ENCODE measurements around the gene IGFN1.

Gene IGFN1

DNA sequence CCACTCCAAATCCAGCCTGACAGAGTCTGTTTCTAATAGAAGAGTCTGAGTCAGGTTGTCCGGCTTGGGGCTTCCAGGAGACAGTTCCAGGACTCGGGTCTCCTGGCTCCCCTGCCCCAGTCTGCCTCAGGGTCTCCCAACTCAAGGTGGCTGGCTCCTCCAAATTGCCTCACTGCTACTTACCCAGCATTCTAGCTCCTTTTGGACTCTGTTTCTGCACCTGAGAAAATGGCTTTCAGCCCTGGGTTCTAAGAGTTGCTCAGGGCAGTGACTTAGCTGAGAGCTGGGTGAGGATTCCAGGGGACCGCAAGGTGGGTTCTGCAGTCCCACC lies 5.5 kb upstream of the IGFN1 start:
- DNase-seq (ENCODE audit: low read depth in 2 of 2), result no peak

DNA sequence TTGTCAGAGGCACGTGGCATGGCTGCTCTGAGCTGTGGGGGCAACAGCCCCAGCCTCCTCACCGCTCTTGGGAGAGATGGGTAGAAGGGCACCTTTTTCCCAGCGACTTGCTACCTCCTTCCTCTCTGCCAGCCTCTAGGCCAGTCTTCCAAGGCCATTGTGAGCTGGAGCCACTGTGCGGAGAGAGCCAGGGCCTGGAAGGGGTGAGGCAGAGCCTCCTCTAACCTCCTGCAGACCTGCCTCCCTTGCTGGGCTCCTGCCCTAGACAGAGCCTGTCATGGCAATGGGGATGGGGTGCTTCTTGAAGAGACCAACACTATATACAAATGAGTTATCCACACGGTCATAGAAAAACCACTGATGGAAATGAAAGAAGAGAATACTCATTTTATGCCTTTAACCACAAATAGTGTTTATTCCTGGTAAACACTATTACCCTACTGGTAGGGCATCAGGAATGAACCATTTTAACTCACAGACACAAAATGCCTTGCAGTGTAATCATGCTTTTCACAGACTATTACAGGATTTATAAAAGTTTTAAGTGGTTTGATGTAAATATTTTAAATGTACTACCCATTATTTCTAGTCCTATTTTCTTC lies 5.0 kb upstream of the IGFN1 start:
- DNase-seq (ENCODE audit: low read depth in 2 of 2), result no peak

DNA sequence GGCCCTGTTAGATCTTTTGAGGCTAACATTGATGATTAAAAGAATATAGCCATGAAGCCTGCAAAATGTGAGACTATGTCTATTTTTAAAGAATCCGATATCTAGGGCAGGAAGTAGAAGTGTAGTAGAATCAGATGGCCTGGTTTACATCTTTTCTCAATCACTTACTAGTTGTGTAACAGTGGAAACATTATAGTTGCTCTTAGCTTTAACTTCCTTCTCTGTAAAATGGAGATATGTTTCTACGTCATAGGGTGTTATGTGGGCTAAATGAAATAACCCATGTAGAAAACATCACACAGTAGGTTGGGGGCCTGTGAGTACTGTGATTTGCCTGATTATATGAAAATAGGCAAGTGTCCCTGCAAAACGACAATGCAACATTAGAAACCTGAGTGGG lies 4.4 kb upstream of the IGFN1 start:
- no peak for DNase-seq (ENCODE audit: low read depth in 2 of 2)

DNA sequence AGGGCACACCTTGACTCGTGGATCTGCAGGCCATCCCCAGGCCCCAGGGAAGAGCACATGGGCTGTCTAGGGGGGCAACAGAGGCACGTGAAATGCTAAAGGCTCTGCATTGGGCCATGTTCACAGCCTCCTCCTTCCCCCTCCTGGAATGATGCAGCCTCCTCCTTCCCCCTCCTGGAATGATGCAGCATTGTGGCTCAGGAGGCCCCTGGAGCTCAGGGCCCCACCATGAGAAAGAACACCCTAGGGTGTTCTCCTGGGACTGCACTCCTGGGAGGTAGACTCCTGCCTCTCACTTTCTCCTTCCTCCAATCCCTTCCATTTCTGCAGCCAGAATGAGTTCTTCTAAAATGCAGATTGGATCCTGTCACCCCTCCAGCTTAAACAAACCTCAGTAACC lies 1.5 kb upstream of the IGFN1 start:
- DNase-seq (ENCODE audit: low read depth in 2 of 2), result no peak

DNA sequence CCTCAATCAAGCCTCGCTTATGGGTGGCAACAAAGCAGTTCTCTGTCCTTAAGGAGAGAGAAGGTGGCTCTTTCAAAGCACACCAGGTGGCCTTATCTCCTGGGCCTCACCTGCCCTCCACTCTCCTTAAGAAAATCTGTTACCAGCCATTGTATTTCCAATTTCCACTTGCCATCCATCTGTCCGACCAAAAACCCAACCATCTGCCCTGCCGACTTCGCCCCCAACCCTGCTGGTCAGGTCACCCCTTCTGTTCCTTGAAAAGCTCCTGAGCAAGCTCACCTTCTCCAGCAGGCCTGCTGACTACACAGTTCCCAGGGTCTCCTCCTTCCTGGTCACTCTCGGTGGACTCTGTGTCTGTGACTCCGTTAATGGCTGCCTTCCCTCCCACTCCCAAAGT lies 619 bp upstream of the IGFN1 start:
- DNase-seq (ENCODE audit: low read depth in 2 of 2), result no peak

DNA sequence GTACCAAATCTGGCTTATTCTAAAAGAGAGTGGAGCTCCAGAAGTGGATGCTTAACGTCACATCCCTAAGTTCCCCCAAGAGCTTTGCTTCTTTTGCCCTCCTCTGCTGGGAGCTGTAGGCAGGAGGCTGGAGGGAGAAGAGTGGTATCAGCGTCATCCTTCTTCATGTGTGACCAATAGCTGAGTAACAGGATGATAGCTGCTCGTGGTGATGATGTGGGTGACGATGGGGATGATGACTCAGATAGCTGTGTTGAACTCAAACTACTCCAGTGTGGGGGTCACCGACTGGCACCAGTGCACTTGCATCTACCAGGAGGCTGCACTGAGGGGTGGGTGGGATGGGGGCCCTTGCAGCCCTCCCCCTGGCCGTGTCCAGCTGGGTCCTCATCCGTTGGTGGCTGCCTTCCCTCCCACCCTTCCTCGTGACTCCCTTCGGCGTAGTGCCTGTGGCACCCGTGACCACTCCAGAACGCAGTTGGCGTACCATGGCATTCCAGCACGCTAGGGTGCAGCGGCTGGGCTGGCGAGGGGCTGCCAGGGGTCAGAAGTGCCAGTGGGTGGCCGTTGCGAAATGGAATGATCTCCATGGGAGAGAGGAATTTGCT lies 1.1 kb downstream of the IGFN1 start:
- no peak for DNase-seq (ENCODE audit: low read depth in 2 of 2)

DNA sequence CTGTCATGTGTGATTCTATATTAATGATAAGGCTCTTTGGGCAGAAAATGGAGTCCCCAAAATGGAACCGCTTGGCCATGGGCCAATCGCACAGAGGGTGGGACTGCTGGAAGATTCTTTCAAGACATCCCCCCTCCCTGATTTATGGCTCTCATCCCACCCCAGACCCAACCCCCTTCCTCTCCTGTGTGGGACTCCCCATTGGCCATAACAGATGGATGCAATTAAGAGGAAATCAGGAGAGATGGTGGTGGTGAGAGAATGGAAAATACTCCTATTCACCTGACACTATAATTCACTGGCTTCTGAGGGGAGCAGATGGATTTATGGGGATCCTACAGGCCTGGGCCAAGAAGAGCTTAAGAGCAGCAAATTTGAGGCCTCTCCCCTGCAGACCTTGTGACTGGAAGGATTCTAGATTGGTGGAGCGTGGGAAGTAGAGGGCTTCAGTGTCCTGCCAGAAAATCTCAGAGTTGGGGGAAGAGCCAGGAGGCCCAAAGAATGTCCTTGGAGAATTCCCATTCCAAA lies 1.7 kb downstream of the IGFN1 start:
- DNase-seq (ENCODE audit: low read depth in 2 of 2), result no peak

DNA sequence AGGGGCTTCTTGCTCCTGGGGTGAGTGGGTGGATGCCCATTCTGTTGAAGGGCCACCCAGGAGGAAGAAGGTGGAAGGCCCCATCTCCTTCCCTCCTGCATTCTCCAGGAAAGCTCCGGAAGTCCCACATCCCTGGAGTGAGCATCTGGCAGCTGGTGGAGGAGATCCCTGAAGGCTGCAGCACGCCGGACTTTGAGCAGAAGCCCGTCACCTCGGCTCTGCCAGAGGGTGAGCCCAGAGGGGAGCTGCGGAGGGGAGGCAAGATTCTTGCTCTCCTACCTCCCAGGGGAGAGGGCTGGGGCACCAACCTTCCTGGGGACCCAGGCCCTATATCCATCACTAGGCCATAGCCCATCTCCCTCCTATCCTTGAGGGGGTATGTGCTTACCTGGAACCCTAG lies 3.4 kb downstream of the IGFN1 start:
- DNase-seq (ENCODE audit: low read depth in 2 of 2), result no peak

DNA sequence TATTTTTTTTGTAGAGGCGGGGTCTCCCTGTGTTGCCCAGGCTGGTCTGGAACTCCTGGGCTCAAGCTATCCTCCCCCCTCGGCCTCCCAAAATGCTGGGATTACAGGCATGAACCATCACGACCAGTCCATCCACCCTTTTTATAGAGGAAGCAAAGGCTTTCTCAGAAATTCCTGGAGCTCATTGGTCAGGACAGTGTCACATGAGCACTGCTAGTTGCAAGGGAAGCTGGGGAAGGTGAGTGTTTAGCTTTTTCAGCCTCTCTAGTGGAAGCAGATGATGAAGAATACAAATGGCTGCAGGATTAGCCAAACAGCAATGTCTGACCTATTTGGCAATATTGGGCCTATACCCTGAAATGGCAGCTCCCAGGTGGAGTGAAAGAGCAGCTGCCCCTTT lies 8.0 kb downstream of the IGFN1 start:
- no peak for DNase-seq (ENCODE audit: low read depth in 2 of 2)

DNA sequence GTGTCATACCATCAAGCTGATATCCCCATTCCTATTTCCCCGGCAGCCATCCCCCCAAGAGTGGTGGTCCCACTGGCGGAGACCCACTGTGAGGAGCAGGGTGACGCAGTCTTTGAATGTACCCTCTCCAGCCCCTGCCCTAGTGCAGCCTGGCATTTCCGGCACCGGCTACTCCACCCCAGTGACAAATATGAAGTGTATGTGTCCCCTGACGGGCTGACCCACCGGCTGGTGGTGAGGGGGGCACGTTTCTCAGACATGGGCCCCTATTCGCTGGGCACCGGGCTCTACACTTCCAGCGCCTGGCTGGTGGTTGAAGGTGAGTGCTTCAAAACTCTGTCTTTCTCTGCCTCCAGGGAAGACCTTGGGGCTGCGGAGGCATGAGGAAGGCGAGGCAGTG lies 14.4 kb downstream of the IGFN1 start:
- DNase-seq (ENCODE audit: low read depth in 2 of 2), result no peak

DNA sequence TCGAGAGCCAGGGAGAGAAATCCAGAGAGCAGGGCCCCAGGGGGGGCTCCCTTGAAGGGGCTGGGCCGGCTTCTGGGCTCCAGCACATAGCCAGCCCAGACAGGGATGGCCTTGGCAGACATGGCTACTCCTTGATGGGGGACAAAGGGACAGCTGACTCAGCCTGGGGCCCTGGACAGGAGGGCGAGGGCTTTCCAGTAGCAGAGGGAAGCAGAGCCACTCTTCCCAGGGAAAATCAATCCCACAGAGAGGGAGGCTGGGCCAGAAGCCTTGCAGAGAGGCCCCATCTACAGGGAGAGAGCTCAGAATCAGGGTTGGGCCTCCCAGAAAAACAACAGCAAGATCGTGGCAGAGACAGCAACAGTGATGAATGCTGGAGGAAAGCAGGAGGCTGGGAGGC lies 15.6 kb downstream of the IGFN1 start:
- no peak for DNase-seq (ENCODE audit: low read depth in 2 of 2)

DNA sequence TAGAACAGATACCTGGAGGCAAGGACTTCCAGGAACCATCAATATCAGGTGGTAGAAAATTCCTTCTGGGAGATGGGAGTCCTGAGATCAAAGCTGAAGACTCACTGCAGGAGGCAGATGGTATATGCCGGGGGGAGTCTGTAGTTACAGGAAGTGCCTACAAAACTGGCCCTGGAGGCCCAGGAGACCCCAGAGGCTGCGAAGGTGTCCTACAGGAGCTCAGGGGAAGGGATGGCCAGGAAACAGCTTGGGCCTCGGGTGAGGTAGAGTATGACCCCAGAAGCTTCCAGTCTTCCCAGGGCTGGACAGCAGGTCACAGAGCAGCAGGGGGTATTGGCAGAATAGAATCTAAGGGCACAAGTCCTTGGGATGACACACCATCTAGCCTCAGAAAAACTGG lies 16.4 kb downstream of the IGFN1 start:
- no peak for DNase-seq (ENCODE audit: low read depth in 2 of 2)

DNA sequence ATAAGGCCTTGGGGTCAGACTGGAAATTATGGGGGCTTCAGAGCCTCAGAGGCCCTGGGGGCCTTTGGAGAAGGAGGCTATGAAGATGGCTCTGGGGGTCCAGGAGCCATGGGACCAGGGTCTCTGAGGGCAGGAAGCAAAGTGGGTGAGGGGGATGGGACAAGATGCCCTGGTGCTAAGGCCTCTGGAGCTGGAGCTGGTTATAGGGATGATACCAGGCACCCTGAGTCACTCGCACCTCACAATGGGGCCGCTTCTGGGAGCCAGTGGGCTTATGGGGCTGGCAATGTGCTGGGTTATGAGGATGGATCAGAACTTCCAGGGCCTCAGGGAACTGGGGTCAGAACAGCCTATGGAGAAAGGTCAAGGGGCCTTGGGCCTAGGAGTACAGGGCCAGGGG lies 17.6 kb downstream of the IGFN1 start:
- DNase-seq (ENCODE audit: low read depth in 2 of 2), result no peak

DNA sequence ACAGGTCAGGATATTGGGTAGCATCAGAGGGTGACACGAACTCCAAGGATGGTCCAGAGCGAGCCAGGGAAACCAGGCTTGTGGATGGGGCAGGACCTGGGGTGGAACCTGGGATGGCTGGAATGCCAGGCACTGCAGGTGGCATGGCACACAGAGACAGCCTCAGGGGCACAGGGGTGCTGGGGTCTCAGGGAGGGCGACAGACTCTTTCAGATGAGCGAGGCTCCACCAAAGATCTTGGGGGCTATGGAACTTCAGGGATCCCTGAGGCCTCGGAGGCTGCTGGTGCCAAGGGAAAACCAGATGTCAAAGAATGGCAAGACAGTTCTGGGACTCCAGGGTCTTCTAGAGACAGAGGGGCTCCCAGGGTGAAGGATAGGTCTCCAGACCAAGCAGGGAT lies 21.4 kb downstream of the IGFN1 start:
- DNase-seq (ENCODE audit: low read depth in 2 of 2), result no peak

DNA sequence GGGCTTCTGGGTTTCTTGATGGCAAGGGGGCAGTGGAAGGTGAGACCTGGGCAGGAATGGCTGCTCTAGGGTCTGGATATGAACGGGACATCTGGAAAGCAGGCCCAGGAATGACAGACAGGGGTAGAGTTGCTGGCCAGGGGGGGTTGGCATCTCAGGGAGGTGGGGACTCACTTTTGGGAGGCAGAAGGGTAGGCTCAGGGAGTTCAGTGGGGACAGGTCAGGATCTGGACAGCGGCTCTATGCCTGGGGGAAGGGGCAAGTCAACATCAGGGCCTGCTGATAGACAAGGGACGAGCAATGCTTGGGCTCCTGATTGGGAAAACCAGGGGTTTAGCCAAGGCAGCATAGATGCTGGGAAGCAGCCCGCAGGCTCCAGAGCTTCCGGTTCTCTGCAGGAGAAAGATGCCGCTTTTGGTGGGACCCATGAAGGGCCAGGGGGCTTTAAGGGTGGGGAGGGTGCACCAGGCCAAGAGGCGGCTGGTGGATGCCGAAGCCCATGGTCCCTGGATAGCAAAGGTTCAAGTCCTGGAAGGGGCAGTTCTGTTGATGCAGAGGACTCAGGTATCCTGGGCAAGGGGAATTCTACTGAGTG lies 21.9 kb downstream of the IGFN1 start:
- DNase-seq (ENCODE audit: low read depth in 2 of 2), result no peak

DNA sequence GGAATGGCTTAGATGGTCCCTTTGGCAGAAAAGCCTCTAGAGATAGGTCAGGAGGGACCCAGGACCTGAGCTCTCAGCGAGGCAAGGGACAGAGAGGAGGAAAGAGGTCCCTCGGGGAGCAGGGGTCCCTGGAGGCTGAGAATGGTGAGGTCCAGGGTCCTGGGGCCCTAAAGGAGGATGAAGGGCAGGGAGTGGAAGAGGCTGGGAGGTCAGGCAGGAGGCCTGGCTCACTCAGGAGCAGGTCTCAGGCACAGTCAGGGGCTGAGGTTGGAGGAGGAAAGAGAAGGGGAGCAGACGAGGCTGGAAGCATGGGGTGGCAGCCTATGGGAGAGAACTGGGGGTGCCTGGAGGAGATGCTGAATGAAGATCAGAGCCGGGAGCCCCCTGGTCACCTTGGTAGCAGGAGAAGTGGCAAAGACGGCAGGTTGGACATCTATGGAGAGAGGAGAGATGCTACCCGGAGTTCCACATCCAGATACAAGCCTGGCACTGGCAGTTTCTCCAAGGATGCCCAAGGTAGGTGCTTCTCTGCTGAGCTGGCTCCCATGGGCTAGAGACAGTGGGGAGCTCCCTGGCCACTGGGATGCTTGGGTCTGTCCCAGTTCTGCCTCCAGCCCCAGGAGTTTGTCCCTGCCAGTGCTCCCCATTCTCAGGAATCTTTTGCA lies 22.6 kb downstream of the IGFN1 start:
- DNase-seq (ENCODE audit: low read depth in 2 of 2), result no peak

DNA sequence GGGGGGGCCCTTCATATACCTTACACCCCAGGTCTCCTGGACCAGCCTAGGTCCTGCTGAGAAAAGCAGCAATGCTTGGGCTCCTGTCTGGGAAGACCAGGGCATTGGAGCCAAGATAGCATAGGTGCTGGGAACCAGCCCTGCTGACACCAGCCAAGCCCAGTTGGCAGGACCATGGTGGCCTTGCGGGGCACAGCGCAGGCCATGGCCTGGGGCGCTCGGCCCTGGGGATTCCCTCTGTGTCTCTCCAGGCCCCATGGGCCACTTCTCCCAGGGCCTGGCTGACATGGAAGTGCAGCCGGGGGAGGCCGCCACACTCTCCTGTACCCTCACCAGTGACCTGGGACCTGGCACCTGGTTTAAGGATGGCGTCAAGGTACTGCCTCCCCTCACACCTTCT lies 23.3 kb downstream of the IGFN1 start:
- DNase-seq (ENCODE audit: low read depth in 2 of 2), result no peak

DNA sequence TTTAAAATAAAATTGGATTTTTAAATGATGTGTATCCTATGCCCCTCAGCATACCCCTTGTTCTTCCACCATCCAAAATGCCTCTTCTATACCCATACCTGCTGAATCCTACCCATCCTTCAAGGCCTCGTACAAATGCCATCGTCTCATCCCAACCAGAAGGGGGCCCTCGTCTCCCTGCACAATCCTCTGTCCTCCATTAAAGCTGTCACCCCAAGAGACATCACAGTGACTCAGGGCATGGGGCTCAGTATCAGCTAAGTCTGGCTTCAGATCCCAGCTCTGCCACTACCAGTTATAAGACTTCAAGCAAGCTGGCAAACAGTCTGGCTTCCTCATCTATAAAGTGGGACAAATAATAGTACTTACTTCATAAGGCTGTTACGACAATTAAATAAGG lies 23.8 kb downstream of the IGFN1 start:
- no peak for DNase-seq (ENCODE audit: low read depth in 2 of 2)

DNA sequence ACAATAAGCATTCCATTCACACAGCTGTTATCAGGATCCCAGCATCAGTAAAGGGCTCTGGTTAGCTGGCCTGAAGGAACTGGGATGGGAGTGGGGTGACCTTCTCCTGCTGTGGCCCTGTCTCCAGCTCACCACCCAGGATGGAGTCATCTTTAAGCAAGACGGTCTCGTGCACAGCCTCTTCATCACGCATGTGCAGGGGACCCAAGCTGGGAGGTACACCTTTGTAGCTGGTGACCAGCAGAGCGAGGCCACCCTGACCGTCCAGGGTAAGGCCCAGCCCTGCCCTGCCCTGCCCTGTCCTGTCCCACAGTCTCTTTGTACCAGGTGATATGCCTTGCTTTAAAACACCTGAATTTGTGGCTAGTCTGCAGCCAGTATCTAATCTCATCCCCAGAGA lies 24.3 kb downstream of the IGFN1 start:
- no peak for DNase-seq (ENCODE audit: low read depth in 2 of 2)

DNA sequence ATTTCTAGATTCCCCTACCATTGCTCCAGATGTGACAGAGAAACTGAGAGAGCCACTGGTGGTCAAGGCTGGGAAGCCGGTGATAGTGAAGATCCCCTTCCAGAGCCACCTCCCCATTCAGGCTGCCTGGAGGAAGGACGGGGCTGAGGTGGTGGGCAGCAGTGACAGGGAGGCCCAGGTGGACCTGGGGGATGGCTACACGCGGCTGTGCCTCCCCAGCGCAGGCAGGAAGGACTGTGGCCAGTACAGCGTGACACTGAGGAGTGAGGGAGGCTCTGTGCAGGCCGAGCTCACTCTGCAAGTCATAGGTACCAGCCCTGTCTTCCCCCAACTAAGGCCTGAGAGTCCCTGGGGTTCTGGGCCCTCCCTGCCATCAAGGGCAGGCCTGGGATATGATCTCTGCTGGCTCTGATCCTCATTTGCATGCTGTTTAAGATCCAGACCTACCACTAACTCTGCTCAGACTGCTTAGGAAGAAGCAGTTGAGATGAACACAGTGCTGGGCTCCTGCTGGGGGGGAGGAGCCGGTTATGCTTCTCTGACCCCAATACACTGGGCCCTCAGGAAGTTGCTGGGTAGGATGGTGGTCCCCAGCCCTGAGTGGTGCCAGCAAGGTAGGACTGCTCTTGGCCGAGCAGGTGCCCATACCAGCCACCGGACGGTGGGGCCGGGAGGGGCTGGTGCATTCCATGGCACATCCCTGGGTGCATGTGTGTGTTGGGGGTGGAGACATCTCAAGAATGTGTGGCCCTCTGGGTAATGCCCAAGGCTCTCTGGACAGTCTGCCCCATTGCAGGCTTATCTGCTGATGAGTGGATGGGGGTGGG lies 25.1 kb downstream of the IGFN1 start:
- no peak for DNase-seq (ENCODE audit: low read depth in 2 of 2)

DNA sequence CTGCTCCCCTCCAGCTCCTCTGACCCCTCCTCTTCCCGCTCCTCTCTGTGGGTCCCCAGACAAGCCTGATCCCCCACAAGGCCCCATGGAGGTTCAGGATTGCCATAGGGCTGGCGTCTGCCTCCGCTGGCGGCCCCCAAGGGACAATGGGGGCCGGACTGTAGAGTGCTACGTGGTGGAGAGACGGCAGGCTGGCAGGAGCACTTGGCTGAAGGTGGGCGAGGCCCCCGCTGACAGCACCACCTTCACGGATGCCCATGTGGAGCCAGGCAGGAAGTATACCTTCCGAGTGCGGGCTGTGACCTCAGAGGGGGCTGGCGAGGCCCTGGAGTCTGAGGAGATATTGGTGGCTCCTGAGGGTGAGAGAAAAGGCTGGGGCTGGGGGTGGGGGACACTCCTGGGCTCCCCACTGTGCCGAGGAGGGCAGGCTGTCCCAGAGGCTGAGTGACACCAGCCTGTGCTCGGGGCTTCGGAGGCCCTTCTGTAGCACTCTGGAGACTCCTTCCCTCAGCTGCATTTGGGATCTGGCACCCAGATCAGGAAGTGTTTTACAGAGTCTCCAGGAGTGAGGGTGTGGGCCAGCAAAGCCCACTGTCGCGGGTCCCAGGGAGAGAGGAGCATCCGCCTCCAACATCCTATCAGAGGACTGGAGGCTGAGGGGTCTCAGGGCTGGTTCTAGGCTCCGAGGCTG lies 25.9 kb downstream of the IGFN1 start:
- no peak for DNase-seq (ENCODE audit: low read depth in 2 of 2)

DNA sequence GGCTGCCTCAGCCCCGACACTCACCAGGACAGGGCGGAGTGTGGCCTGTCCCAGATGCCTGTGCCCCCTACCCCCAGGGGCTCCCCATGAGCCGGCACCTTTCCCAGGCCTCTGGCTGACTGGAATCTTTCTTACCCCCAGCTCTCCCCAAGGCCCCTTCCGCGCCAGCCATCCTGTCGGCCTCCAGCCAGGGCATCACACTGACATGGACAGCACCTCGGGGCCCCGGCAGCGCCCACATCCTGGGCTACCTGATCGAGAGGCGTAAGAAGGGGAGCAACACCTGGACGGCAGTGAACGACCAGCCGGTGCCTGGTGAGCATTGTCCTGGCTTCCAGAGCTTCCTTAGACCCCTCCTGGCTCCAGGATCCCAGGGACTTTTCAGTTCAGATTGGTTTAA lies 26.5 kb downstream of the IGFN1 start:
- no peak for DNase-seq (ENCODE audit: low read depth in 2 of 2)
